HUES64 (cell line): ENCODE measurements around the gene YEATS4.

ENCODE experiments used
- H3K27ac ChIP-seq: 2 replicates; pipeline ENCODE4 v1.7.0; 2013; ENCODE audit warnings: low read depth, low read length, inconsistent platforms
- H3K27me3 ChIP-seq: 2 replicates; pipeline ENCODE4 v1.6.1; 2013; ENCODE audit warnings: mild to moderate bottlenecking, low read length; ENCODE audit not compliant: insufficient read depth
- H3K36me3 ChIP-seq: 2 replicates; pipeline ENCODE4 v1.6.1; 2013; ENCODE audit warnings: mild to moderate bottlenecking, low read length; ENCODE audit not compliant: insufficient read depth
- H3K4me1 ChIP-seq: 2 replicates; pipeline ENCODE4 v1.6.1; 2013; ENCODE audit warnings: mild to moderate bottlenecking, low read length, moderate library complexity; ENCODE audit not compliant: insufficient read depth
- H3K4me3 ChIP-seq: 2 replicates; pipeline ENCODE4 v1.5.1; 2013; ENCODE audit warnings: mild to moderate bottlenecking, low read length, moderate library complexity
- H3K9ac ChIP-seq: 2 replicates; pipeline ENCODE4 v1.6.1; 2013; ENCODE audit warnings: mild to moderate bottlenecking, low read depth, low read length
- H3K9me3 ChIP-seq: 2 replicates; pipeline ENCODE4 v1.6.1; 2013; ENCODE audit warnings: low read depth, low read length; ENCODE audit not compliant: insufficient read depth
- WGBS: fragments of 150-250, 120-280 bp; methylation state at CpG from one replicate; pipeline ENCODE4 v1.1.7; 2013; ENCODE audit warnings: missing lambda C conversion rate; 5-methylcytosine and 5-hydroxymethylcytosine counted together

Gene YEATS4

DNA sequence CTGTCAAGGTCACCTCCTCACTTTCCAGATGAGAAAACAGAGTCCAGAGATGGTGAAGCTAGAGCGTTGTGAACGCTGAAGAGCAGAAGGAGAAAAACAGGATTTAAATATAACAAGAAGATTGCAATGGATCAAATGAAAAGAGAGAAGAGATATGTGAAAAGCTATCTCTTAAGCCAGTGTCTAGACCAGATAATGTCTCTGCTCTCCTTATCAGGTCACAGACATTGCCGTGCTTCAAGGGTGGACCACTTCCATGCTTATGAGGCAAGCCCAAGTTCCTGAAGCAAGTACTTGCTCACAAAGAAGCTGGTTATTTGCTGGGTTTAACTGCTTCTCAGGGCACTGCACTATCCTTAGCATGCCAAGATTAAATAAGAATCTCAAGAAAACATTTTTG, 79.0 kb downstream of the YEATS4 start:
- Histone ChIP-seq H3K4me3 (no peak overlapping the region), H3K27me3 (no peaks in the 10 kb centered on the region), H3K4me1 (no peaks in the 10 kb centered on the region), H3K36me3 (no peaks in the 10 kb centered on the region), H3K27ac (no peak overlapping the region), H3K9me3 (no peaks in the 10 kb centered on the region), H3K9ac (no peak overlapping the region)
- 94% methylated on average over 3 of the region's 3 CpGs for WGBS

- 96% methylated on average over 2 of the region's 3 CpGs for WGBS
- no peak overlapping the region for H3K9ac ChIP-seq
Observed at GRCh38 chr12:69440016-69440415, 80.5 kb downstream of the YEATS4 start.

More at GRCh38 chr12:69440016-69440415, 80.5 kb downstream of the YEATS4 start:
- no peak overlapping the region for H3K27ac ChIP-seq
- no peaks in the 10 kb centered on the region for H3K27me3 ChIP-seq
- H3K4me1 ChIP-seq = no peaks in the 10 kb centered on the region
- no peaks in the 10 kb centered on the region for H3K36me3 ChIP-seq
- no peak overlapping the region for H3K4me3 ChIP-seq
- no peaks in the 10 kb centered on the region for H3K9me3 ChIP-seq
